LNCaP clone FGC (cell line): Measurements from ENCODE around the gene PNKD.

Source experiments
- DNase-seq: peaks from one replicate; pipeline ENCODE4 v3.0.0-alpha.2; 2011; ENCODE audit warnings: low read depth
- H3K4me3 ChIP-seq: 2 replicates; pipeline ENCODE4 v1.5.1; 2011; ENCODE audit warnings: mild to moderate bottlenecking, low read depth, low read length, control low read depth
- CTCF ChIP-seq: IDR thresholded peaks from 2 replicates; pipeline ENCODE4 v1.5.1; 2012; ENCODE audit warnings: mild to moderate bottlenecking; ENCODE audit not compliant: control insufficient read depth, insufficient read depth; ENCODE audit errors: extremely low read depth

Gene PNKD

GRCh38 chr2:218327451-218328210, 57.3 kb downstream of the PNKD start:
- no peak overlapping the region for H3K4me3 ChIP-seq
- no peak for DNase-seq
- TF ChIP-seq CTCF, result no peak

- H3K4me3 ChIP-seq, result no peak overlapping the region
- DNase-seq, result no peak
- no peak for TF ChIP-seq CTCF
Observed at GRCh38 chr2:218328294-218328693, 58.0 kb downstream of the PNKD start.

GRCh38 chr2:218329027-218329825, 58.9 kb downstream of the PNKD start:
- TF ChIP-seq CTCF, result no peak
- no peak for DNase-seq
- H3K4me3 ChIP-seq, result no peak overlapping the region

GRCh38 chr2:218329826-218330593, 59.7 kb downstream of the PNKD start:
- TF ChIP-seq CTCF, result no peak
- DNase-seq, result no peak
- H3K4me3 ChIP-seq, result no peak overlapping the region

- DNase-seq, result no peak
- no peak for TF ChIP-seq CTCF
- no peak overlapping the region for H3K4me3 ChIP-seq
Observed at GRCh38 chr2:218331745-218332144, 61.4 kb downstream of the PNKD start.

GRCh38 chr2:218332288-218332687, 62.0 kb downstream of the PNKD start:
- H3K4me3 ChIP-seq, result no peak overlapping the region
- no peak for TF ChIP-seq CTCF
- DNase-seq, result no peak
